Fibroblast of pulmonary artery (primary cell): Measurements from ENCODE around the gene TMEM108.
A peak's percentile ranks its signal among the peaks of the same experiment; 100 is the strongest.

Experiments
- DNase-seq: peaks from one replicate; pipeline ENCODE4 v3.0.0-alpha.2; 2010; ENCODE audit warnings: low read depth
- H3K4me3 ChIP-seq: replicated peaks from 2 replicates; pipeline ENCODE4 v1.5.1; 2011; ENCODE audit warnings: low read depth, mild to moderate bottlenecking, control low read depth, low read length, moderate library complexity
- TF ChIP-seq, protein P1 (sequence below): IDR thresholded peaks from 2 replicates; pipeline ENCODE4 v1.5.1; 2011; ENCODE audit warnings: mild to moderate bottlenecking, control low read depth, low read length, inconsistent platforms; ENCODE audit errors: missing control alignments

The TMEM108 gene

DNA sequence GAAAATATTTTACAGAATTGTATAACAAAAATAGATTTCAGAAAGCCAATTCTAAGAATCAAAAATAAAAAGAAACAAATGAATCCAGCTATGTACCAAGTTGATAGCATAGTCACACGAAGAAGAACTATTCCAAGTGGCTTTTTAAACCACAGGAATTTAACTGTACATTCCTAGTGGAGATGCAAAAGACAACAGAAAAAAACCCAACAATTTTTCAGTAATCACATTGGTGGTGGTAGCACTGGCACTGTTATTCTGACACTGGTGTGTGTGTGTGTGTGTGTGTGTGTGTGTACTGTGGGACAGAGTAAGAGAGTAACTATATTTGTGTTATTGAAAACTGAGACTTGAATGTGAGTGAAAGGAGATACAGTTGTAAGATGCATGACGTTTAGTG is 370.8 kb downstream of the TMEM108 start:
- DNase-seq = peak; percentile 49
- H3K4me3 ChIP-seq = no peak overlapping the region
- TF ChIP-seq, protein P1, sequence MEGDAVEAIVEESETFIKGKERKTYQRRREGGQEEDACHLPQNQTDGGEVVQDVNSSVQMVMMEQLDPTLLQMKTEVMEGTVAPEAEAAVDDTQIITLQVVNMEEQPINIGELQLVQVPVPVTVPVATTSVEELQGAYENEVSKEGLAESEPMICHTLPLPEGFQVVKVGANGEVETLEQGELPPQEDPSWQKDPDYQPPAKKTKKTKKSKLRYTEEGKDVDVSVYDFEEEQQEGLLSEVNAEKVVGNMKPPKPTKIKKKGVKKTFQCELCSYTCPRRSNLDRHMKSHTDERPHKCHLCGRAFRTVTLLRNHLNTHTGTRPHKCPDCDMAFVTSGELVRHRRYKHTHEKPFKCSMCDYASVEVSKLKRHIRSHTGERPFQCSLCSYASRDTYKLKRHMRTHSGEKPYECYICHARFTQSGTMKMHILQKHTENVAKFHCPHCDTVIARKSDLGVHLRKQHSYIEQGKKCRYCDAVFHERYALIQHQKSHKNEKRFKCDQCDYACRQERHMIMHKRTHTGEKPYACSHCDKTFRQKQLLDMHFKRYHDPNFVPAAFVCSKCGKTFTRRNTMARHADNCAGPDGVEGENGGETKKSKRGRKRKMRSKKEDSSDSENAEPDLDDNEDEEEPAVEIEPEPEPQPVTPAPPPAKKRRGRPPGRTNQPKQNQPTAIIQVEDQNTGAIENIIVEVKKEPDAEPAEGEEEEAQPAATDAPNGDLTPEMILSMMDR = no peak

DNA sequence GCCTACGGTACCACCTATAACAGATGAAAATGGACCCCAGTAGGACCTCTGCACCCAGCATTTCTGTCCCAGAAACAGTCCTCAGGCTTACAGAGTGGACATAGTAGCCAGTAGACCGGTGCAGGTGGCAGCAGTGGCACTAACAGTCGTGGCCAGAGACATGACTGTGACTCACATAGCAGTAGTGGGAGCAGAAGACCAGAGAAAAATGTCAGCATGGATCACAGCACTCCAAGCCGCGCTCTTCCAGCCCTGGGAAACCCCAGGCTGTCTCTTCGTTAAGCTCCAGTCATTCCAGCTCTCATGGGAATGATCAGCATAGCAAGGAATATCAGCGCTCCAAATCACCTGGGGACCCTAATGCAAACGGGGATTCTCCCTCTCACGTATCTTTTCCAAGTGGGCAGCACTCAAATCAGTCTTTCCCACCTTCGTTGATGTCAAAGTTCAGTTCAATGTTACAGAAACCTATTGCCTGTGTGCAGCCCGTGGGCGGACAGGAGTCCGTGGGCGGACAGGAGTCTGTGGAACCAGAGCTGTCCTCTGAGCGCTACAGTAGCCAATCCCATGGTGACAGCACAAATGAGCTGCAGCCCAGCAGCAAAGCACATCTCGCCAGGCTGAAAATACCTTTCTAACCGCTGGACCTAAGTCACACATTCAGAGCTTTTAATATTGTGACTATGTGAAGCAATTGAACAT is 372.2 kb downstream of the TMEM108 start:
- DNase-seq = no peak
- TF ChIP-seq, protein P1 = no peak
- no peak overlapping the region for H3K4me3 ChIP-seq

- TF ChIP-seq, protein P1 = no peak
- peak; percentile 61 for DNase-seq
- H3K4me3 ChIP-seq = peak overlapping the region; percentile 6
These were observed 374.3 kb downstream of the TMEM108 start for GRCh38 chr3:133412183-133413132.

- TF ChIP-seq, protein P1 = no peak
- H3K4me3 ChIP-seq = no peak overlapping the region
- DNase-seq = peak; percentile 50
These were observed 375.2 kb downstream of the TMEM108 start for GRCh38 chr3:133413161-133414020.

DNA sequence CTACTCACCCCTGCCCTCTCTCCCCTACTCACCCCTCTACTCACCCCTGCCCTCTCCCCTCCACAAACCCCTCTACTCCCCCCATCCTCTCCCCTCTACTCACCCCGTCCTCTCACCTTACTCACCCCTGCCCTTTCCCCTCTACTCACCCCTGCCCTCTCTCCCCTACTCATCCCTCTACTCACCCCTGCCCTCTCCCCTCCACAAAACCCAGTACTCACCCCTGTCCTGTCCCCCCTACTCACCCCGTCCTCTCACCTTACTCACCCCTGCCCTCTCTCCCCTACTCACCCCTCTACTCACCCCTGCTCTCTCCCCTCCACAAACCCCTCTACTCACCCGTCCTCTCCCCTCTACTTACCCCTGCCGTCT is 375.8 kb downstream of the TMEM108 start:
- TF ChIP-seq, protein P1 = no peak
- no peak overlapping the region for H3K4me3 ChIP-seq
- no peak for DNase-seq

- TF ChIP-seq, protein P1 = no peak
- no peak overlapping the region for H3K4me3 ChIP-seq
- DNase-seq = no peak
These were observed 380.2 kb downstream of the TMEM108 start for GRCh38 chr3:133418361-133418760.
